ENCODE measurements around the gene EFR3B.

Gene EFR3B

DNA sequence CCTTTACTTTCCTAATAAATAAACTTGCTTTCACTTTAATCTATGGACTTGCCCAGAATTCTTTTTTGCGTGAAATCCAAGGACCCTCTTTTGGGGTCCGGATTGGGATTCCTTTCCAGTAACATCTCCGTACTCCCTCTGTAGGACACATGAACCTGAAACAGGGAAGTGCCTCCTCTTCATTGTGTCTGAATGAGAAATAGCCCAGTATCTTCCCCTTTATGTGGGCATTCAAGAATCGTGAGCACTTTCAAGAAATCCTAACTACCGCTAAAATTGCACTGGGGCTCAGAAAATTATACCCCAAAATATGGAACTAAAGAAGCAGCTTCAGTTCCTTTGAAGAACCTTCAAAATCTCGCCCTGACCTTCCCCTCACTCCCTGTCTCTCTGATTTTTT lies 134.3 kb downstream of the EFR3B start:
- Histone ChIP-seq H3K9me3 (ENCODE audit: control insufficient read depth, low read length) (no peaks in the 10 kb centered on the region), H3K4me1 (ENCODE audit: control insufficient read depth, insufficient read depth, low read length) (peaks cover 14% of the 10 kb centered on the region), H3K27me3 (ENCODE audit: control insufficient read depth, insufficient read depth, low read length, poor library complexity, severe bottlenecking) (peaks cover 6% of the 10 kb centered on the region), H3K4me3 (ENCODE audit: insufficient read depth, low read depth, low read length) (no peak overlapping the region), H3K36me3 (ENCODE audit: control insufficient read depth, insufficient read depth, low read length) (no peaks in the 10 kb centered on the region), H3K27ac (ENCODE audit: insufficient read depth, low read depth, low read length, poor library complexity, severe bottlenecking) (no peak overlapping the region)
- WGBS, 2 experiments = 92 to 94% methylated on average over 6 of the region's 6 CpGs

DNA sequence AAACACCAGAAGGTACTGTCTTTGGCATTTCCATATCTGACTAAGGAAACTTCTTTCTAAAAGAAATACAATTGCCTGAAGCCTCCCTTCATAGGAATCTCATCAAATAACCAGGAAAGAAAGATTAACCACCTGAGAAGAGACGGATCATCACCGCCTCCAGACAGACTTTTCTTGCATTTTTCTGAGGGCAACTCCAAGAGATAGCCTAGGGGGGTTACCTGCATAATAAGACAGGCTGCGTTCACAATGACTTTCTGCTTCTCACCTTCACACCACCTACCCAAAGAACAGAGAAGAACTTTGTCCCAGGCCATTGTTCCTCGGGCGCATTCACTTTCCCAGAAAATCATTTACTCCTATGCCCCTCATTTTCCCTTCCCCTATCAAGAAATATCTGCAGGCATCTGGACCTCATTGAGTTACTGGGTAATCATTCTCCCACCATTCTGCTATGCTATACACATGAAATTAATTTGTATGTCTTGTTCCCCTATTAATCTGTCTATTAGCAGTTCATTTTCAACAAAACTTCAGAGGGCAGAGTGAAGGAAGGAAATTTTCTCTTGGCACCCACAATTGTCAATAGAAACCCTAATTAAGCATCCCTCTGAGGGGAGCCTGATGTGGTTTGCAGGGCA lies 134.8 kb downstream of the EFR3B start:
- Histone ChIP-seq H3K27ac (ENCODE audit: insufficient read depth, low read depth, low read length, poor library complexity, severe bottlenecking) (no peak overlapping the region), H3K4me1 (ENCODE audit: control insufficient read depth, insufficient read depth, low read length) (peaks cover 14% of the 10 kb centered on the region), H3K27me3 (ENCODE audit: control insufficient read depth, insufficient read depth, low read length, poor library complexity, severe bottlenecking) (peaks cover 4% of the 10 kb centered on the region), H3K36me3 (ENCODE audit: control insufficient read depth, insufficient read depth, low read length) (no peaks in the 10 kb centered on the region), H3K4me3 (ENCODE audit: insufficient read depth, low read depth, low read length) (no peak overlapping the region), H3K9me3 (ENCODE audit: control insufficient read depth, low read length) (no peaks in the 10 kb centered on the region)
- WGBS, 2 experiments = 82 to 83% methylated on average over 5 of the region's 5 CpGs

DNA sequence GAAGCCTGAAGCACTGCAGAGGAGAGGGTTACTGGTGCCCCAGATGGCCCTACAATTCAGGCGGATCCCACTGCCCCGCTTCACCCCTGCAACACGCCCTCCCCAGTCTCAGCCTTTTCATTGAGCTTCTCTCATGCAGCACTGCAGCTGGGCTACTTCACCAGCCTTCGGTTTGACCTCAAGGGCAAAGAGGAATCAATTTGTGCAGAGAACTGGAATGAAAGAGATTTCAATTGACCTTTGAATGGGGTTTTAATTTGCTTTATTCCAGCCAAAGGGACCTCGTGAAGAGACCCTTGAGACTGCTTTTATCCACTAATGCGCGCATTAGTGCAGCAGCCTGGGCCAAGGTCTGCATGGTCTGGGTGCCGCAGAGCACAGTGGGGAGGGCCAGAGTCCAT lies 135.3 kb downstream of the EFR3B start:
- Histone ChIP-seq H3K4me3 (ENCODE audit: insufficient read depth, low read depth, low read length) (no peak overlapping the region), H3K36me3 (ENCODE audit: control insufficient read depth, insufficient read depth, low read length) (no peaks in the 10 kb centered on the region), H3K27ac (ENCODE audit: insufficient read depth, low read depth, low read length, poor library complexity, severe bottlenecking) (no peak overlapping the region), H3K4me1 (ENCODE audit: control insufficient read depth, insufficient read depth, low read length) (peaks cover 14% of the 10 kb centered on the region), H3K9me3 (ENCODE audit: control insufficient read depth, low read length) (no peaks in the 10 kb centered on the region), H3K27me3 (ENCODE audit: control insufficient read depth, insufficient read depth, low read length, poor library complexity, severe bottlenecking) (peaks cover 4% of the 10 kb centered on the region)
- WGBS, 2 experiments = 80% methylated on average over 8 of the region's 8 CpGs

DNA sequence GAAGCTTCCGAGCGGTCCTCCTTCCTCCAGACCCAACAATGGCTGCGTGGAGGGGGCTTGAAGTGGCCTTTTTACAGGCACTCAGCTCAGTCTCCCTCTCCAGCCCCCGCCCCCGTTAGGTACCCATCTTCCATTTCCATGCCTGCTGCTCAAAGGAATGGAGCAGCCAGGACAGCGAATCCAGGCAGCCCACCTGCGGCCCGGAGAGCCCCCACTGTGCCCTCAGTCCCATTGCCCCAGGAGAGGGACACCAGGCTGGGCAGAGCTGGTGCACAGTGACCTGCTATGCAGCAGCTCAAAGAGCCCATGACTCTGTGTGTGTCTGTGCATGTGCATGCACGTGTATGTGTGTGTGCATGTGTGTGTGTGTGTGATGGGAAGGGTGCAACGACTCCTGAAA lies 137.1 kb downstream of the EFR3B start:
- Histone ChIP-seq H3K9me3 (ENCODE audit: control insufficient read depth, low read length) (no peaks in the 10 kb centered on the region), H3K4me1 (ENCODE audit: control insufficient read depth, insufficient read depth, low read length) (peaks cover 14% of the 10 kb centered on the region), H3K36me3 (ENCODE audit: control insufficient read depth, insufficient read depth, low read length) (no peaks in the 10 kb centered on the region), H3K4me3 (ENCODE audit: insufficient read depth, low read depth, low read length) (no peak overlapping the region), H3K27ac (ENCODE audit: insufficient read depth, low read depth, low read length, poor library complexity, severe bottlenecking) (no peak overlapping the region), H3K27me3 (ENCODE audit: control insufficient read depth, insufficient read depth, low read length, poor library complexity, severe bottlenecking) (peaks cover 4% of the 10 kb centered on the region)
- WGBS, 2 experiments = 86 to 87% methylated on average over 10 of the region's 10 CpGs

DNA sequence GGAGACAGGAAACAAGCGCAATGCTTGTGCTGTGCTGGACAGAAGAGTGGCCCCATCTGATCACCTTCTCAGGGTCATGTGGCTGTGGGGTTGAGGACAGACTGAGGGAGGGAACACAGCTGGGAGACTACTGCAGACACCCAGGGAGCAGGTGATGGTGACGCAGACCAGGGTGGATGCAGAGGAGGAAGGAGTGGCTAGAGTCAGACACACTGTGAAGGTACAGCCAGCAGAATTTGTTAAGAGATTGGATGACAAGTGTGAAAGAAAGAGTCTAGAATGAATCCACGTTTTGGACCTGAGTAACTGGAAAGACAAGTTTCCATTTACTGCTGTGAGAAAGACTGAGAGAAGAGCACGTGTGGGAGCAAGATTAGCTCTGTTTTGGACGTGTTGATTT lies 142.4 kb downstream of the EFR3B start:
- Histone ChIP-seq H3K4me1 (ENCODE audit: control insufficient read depth, insufficient read depth, low read length) (no peaks in the 10 kb centered on the region), H3K36me3 (ENCODE audit: control insufficient read depth, insufficient read depth, low read length) (no peaks in the 10 kb centered on the region), H3K4me3 (ENCODE audit: insufficient read depth, low read depth, low read length) (no peak overlapping the region), H3K27ac (ENCODE audit: insufficient read depth, low read depth, low read length, poor library complexity, severe bottlenecking) (no peak overlapping the region), H3K9me3 (ENCODE audit: control insufficient read depth, low read length) (no peaks in the 10 kb centered on the region), H3K27me3 (ENCODE audit: control insufficient read depth, insufficient read depth, low read length, poor library complexity, severe bottlenecking) (no peaks in the 10 kb centered on the region)
- 88 to 90% methylated on average over 5 of the region's 5 CpGs for WGBS, 2 experiments

DNA sequence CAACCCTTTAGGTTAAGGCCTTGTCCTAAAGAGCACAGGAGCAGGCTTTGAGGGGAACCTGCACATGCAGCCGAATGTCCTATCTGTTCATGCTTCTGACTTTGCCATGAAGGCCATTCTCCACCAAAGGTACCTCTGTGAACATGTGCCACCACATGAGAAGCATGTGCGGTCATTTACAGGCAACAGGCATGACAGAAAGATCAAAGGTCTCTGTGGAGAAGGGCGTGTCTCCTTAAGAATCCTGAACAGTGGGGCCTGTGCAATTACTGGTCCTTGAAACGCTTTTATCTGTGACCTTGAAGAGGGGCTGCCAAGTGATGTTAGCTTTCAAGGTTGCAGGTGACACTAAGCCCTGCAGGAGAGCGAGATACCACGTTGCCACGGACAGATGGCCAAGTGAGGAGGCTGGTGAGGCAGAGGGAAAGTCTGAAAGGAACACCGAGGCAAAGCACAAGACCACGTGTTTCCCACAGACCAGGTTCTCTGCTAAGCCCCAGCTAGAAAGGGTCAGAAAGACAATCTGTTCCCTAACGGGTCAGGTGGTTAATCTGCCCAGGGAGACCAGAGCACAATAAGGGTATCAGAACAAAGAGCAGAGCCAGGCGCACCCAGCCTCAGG lies 146.0 kb downstream of the EFR3B start:
- WGBS, 2 experiments = 82 to 83% methylated on average over 11 of the region's 11 CpGs
- Histone ChIP-seq H3K4me3 (ENCODE audit: insufficient read depth, low read depth, low read length) (no peak overlapping the region), H3K27ac (ENCODE audit: insufficient read depth, low read depth, low read length, poor library complexity, severe bottlenecking) (no peak overlapping the region), H3K4me1 (ENCODE audit: control insufficient read depth, insufficient read depth, low read length) (no peaks in the 10 kb centered on the region), H3K36me3 (ENCODE audit: control insufficient read depth, insufficient read depth, low read length) (no peaks in the 10 kb centered on the region), H3K9me3 (ENCODE audit: control insufficient read depth, low read length) (no peaks in the 10 kb centered on the region), H3K27me3 (ENCODE audit: control insufficient read depth, insufficient read depth, low read length, poor library complexity, severe bottlenecking) (no peaks in the 10 kb centered on the region)

DNA sequence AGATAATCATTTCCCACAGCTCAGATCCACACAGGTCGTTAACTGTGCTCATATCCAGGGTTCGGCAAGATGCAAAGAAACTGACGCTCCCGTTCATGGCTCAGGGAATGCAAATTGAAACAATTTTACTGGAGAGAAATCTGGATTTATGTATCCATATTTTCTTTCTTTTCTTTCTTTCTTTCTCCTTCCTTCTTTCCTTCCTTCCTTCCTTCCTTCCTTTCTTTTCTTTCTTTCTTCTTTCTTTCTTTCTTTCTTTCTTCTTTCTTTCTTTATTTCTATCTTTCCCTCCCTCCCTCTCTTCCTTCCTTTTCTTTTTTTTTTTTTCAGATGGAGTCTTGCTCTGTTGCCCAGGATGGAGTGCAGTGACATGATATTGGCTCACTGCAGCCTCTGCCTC lies 146.5 kb downstream of the EFR3B start:
- no peaks in the 10 kb centered on the region for H3K36me3 ChIP-seq (ENCODE audit: control insufficient read depth, insufficient read depth, low read length)

DNA sequence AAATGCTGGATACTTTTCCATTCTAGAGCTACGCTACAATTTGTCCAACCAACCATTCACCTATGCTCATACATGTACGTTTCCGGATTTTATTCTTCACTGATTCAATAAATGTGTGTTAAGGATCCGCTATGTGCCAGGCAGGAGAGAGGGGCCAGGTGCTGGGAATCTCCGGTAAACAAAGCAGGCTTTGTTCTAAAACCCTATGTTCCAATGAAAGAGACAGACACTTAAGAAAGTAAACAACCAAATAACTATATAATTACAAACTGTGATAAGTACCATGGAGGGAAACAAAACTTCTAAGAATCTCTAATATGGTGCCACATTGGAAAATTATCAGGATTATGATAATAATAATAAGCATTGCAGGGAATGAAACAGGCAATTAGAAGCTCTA lies 148.7 kb downstream of the EFR3B start:
- Histone ChIP-seq H3K27me3 (ENCODE audit: control insufficient read depth, insufficient read depth, low read length, poor library complexity, severe bottlenecking) (no peaks in the 10 kb centered on the region), H3K4me3 (ENCODE audit: insufficient read depth, low read depth, low read length) (no peak overlapping the region), H3K36me3 (ENCODE audit: control insufficient read depth, insufficient read depth, low read length) (no peaks in the 10 kb centered on the region), H3K9me3 (ENCODE audit: control insufficient read depth, low read length) (no peaks in the 10 kb centered on the region), H3K27ac (ENCODE audit: insufficient read depth, low read depth, low read length, poor library complexity, severe bottlenecking) (no peak overlapping the region), H3K4me1 (ENCODE audit: control insufficient read depth, insufficient read depth, low read length) (no peaks in the 10 kb centered on the region)
- WGBS, 2 experiments = 89 to 97% methylated on average over 2 to 5 of the region's 5 CpGs

More for the DNA sequence above, 146.5 kb downstream of the EFR3B start:
- H3K27me3 ChIP-seq (ENCODE audit: control insufficient read depth, insufficient read depth, low read length, poor library complexity, severe bottlenecking) = no peaks in the 10 kb centered on the region
- no peaks in the 10 kb centered on the region for H3K4me1 ChIP-seq (ENCODE audit: control insufficient read depth, insufficient read depth, low read length)
- no peak overlapping the region for H3K4me3 ChIP-seq (ENCODE audit: insufficient read depth, low read depth, low read length)
- no peak overlapping the region for H3K27ac ChIP-seq (ENCODE audit: insufficient read depth, low read depth, low read length, poor library complexity, severe bottlenecking)
- no peaks in the 10 kb centered on the region for H3K9me3 ChIP-seq (ENCODE audit: control insufficient read depth, low read length)
- 92 to 93% methylated on average over 4 of the region's 4 CpGs for WGBS, 2 experiments

DNA sequence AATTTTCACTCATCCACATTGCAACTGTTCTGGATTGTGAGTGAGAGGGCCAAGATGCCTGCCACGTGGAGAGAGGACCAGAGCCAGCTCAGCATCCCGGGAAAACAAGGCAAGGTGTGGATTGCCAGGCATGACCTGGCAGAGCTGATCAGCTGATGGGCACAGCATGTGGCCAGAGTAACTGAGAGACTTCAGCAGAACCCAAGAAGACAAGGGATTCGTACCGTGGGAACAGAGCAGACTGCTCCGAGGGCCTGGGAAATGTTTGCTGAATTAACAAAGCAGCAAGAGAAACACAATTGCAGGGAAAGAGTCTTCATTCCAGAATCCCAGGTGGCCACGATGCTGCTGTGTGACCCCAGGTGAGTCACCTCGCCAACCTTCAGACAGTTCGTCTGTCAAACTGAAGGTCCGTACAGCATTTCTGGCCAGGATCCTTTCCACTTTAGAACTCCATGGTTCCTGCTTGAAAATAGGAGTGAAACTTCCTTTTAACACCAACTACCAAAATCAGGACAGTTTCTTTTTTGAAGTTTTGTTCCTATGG lies 152.8 kb downstream of the EFR3B start:
- Histone ChIP-seq H3K9me3 (ENCODE audit: control insufficient read depth, low read length) (no peaks in the 10 kb centered on the region), H3K27me3 (ENCODE audit: control insufficient read depth, insufficient read depth, low read length, poor library complexity, severe bottlenecking) (no peaks in the 10 kb centered on the region), H3K4me1 (ENCODE audit: control insufficient read depth, insufficient read depth, low read length) (peaks cover 3% of the 10 kb centered on the region), H3K4me3 (ENCODE audit: insufficient read depth, low read depth, low read length) (no peak overlapping the region), H3K36me3 (ENCODE audit: control insufficient read depth, insufficient read depth, low read length) (no peaks in the 10 kb centered on the region), H3K27ac (ENCODE audit: insufficient read depth, low read depth, low read length, poor library complexity, severe bottlenecking) (peak overlapping the region; percentile 16)
- WGBS, 2 experiments = 67 to 70% methylated on average over 9 of the region's 9 CpGs

DNA sequence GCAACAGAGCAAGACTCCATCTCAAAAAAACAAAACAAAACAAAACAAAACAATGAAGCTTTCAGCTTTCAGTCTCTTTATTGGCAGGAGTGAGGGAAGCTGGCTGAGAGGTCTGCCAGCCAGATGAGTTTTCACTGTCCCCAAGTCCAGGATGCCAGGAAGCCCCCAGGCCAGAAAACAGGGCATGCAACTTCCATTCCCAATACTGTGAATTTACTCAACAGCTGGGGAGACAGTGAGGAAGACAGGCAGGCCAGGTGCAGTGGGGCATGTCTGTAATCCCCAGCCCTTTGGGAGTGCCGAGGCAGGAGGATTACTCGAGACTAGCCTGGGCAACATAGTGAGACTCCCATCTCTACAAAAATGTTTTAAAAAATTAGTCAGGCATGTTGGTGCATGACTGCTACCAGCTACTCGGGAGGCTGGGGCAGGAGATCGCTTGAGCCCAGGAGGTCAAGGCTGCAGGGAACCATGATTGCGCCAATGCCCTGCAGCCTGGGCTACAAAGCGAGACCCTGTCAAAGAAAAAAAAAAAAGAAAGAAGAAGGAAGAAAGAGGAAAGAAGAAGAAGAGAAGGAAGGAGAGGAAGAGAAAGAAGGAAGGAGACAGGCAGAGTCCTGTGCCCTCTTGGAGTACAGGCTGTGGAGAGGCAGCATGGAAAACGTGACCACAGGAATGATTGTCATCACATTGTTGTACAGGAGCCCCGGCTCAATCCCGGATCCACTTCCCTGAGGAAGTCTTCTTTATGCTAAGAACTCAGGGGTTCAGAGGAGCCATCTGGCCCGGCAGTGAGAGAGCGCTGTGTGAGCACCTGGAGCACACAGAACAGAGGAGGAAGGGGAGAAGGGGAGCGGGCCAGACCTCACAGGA lies 155.7 kb downstream of the EFR3B start:
- no peaks in the 10 kb centered on the region for H3K9me3 ChIP-seq (ENCODE audit: control insufficient read depth, low read length)
- no peak overlapping the region for H3K4me3 ChIP-seq (ENCODE audit: insufficient read depth, low read depth, low read length)
- H3K27ac ChIP-seq (ENCODE audit: insufficient read depth, low read depth, low read length, poor library complexity, severe bottlenecking) = no peak overlapping the region
- 81 to 83% methylated on average over 12 of the region's 12 CpGs for WGBS, 2 experiments
- peaks cover 3% of the 10 kb centered on the region for H3K4me1 ChIP-seq (ENCODE audit: control insufficient read depth, insufficient read depth, low read length)
- no peaks in the 10 kb centered on the region for H3K36me3 ChIP-seq (ENCODE audit: control insufficient read depth, insufficient read depth, low read length)
- H3K27me3 ChIP-seq (ENCODE audit: control insufficient read depth, insufficient read depth, low read length, poor library complexity, severe bottlenecking) = no peaks in the 10 kb centered on the region
